Fibroblast of skin of back (primary cell): ENCODE results near the gene TCF3.

Experiments used
- DNase-seq: peaks from one replicate; pipeline ENCODE4 v3.0.0-alpha.2; 2013

TCF3 gene

GRCh38 chr19:1629256-1629808 lies 23.1 kb downstream of the TCF3 start:
- DNase-seq, result no peak

- DNase-seq, result no peak
Observed at GRCh38 chr19:1627194-1627593, 25.2 kb downstream of the TCF3 start.

DNA sequence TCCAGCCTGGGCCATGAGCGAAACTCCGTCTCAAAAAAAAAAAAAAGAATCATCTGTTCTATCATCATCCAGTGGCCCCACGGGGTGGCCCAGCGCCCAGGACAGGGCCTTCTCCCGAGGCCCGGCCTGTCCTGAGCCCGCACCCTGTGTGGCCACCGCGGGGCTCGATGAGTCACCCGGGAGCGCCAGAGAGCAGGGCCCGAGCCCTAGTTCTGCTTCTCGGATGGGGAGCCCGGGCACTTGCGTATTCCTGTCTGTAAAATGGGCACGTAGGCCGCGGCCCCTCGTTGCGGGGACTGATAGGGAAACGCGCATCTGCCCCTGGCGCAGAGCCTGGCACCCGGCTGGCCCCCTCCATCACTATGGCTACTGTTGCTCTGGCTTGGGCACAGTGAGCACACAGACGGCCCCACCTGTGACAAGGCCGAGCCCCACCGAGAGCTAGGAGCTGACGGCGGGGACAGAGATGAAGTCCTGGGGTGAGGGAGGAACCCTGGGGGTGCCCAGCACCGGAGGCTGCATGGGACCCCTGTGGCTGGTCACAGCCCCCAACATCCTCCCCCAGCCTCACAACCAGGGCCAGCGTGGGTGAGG lies 25.9 kb downstream of the TCF3 start:
- DNase-seq, result peak; percentile 17

DNA sequence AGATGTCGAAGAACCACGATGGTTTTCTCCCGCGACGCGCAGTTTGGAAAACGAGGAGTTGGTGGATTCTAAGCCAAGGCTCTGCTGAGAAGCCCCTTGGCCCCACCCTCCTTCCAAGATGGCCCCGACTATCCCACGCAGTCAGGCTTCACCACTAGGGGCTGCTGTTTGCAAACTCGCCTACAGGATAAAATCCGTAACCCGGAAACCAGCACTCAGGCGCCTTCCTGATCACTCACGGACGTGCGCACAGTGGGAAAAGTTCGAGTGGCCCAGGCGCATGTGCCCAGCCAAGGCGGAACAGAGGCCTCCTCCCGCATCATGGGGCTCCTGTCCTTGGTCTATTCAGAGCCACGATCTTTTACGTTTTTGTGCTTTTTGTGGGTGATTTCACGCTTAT lies 28.0 kb downstream of the TCF3 start:
- DNase-seq, result peak; percentile 60

DNA sequence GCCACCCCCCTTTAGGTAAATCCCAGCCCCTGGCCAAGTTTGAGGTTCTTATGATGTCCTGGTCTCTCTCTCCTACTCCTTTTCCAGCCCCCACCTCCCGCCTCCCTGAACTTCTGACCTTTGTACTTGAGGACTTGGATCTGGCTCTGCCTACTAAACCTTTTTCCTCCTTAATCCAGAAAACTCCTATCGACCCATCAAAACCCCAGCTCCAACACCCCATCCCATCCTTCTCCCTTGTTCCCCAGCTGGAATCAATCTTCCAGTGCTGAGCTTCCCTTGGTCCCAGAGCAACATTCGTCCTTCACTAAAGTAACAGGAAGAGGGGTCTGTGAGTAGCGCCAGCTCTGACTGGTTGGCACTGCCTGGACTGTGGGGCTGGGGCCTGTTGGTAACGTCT lies 29.9 kb downstream of the TCF3 start:
- DNase-seq, result no peak

DNA sequence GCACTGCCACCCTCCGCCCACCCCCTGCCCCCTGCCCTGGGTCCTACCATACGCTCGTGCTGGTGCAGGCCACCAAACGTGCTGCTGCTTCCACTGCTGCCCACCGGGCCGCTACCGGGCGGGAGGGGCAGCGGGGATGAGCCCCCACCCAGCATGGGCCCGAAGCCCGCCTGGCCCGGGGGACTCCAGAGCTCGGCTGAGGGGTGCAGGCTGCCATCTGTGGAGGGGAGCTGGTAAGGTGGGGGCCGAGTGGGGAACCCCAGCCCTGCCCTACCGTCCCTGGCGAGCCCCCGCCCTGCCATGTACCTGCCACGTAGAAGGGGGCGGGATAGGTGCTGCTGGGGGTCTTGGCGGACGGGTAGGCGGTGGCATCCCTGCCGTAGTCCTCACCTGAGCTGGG lies 30.4 kb downstream of the TCF3 start:
- DNase-seq, result no peak

- DNase-seq, result no peak
Observed at GRCh38 chr19:1621574-1621973, 30.8 kb downstream of the TCF3 start.

DNA sequence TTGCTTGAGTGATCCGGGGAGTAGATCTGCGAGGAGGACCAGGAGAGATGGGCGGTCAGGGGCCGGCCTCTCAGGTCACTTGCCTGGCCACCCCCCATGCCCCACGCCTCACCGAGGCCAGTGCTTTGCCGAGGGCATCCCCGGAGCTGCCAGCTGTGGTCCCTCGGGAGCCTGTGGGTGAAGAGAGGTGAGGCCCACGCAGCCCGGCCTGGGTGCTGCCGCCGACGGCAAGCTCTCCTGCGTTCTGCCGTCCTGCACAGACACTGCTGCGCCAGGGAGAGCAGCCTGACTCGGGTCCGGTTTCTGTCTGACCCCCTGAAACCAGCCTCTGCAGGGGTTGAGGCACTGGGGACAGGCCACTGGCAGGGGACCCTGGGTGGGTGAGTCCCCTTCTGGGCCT lies 31.4 kb downstream of the TCF3 start:
- DNase-seq, result no peak

GRCh38 chr19:1620502-1620901 lies 31.9 kb downstream of the TCF3 start:
- DNase-seq, result no peak

DNA sequence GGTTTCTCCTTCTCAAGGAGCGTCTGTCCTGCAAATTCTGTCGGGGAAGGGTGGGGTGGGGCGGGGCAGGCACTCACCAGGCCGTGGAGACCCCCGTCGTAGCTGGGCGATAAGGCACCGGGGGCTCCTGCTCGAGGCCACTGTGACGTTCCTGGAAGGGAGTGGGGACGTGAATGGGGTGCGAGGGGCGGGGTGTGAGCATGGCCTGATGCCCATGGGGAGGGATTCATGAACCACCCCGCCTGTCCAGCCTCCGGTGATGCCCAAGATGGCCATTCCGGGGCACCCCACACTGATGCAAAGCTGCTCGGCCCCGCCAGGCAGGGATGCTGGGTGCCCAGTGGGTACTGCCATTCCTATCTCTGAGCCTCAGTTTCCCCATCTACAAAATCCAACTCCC lies 32.7 kb downstream of the TCF3 start:
- no peak for DNase-seq

DNA sequence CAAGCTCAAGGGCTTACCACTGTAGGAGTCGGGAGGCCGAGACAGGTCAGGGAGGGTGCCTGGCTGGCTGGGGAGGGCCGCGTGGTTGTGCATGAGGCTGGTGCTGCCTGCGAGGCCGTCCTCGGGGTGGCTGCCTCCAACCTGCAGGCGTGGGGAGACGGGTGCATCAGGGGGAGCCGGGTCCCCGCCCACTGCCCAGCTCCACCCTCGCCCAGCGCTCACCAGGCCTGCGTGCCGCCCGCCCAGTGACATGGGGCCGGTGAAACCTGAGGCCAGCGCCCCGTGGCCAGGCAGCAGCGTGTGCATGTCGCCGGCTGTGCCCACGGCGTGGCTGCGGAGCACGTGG lies 33.3 kb downstream of the TCF3 start:
- DNase-seq, result no peak

DNA sequence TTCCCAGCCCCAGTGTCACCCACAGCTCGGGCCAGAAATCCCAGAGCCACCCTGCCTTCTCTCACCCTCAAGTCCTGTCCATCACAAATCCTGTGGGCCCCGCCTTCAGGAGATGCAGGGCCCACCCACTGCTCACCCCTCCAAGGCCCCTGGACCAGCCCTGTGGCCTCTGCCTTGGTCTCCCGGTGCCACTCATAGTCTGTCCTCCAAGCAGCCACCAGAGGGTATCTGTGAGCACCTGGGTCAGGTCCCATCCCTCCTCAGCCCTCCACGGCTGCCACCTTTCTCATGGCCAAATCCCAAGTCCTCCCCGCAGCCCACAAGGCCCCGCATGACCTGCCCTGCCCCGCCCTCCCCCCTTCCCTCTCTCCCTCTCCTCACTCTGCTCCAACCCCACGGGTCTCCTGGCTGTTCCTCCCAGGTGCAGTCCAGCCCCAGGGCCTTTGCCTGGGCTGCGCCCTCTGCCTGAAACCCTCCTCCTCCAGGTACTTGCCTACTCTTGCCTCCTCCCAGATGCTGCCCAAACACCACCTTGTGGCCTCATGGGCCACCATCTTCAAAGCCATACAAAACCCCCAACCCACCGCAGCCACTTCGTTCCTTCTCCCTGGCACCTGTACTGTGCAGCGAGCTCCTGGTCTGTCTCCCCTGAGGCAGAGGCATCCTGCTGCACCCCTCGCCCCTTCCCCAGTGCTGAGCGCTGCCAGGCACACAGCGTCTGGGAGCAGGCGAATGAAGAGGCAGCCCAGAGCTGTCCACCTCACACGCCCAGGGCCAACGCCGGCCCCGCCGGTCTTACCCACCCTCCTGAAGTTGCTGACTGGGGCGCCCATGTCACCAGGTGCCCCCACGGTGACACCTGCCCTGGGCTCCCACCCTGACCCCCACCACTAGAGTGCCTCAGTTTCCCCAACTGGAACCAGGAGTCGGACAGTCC lies 34.0 kb downstream of the TCF3 start:
- peak; percentile 16 for DNase-seq

DNA sequence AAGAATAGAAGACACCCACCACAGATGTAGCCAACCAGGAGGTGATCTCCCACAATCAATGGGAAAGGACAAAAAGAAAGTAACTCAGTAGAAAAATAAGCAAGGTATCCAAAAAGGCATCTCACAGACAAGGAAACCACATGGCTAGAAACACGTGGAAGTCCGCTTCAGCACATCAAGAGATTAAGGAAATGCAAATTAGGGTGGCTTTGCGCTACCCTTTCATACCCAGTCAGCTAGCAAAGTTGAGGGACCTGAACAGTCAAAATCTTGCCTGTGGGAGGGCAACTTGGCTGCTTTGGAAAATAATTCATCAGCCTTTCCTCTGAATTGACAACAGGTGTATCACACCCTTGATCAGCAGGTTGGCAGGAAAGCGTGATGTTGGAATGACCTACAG lies 35.5 kb downstream of the TCF3 start:
- no peak for DNase-seq

GRCh38 chr19:1616396-1616795 lies 36.0 kb downstream of the TCF3 start:
- no peak for DNase-seq

- no peak for DNase-seq
Observed at GRCh38 chr19:1615156-1615765, 37.2 kb downstream of the TCF3 start.

GRCh38 chr19:1613808-1614570 lies 38.4 kb downstream of the TCF3 start:
- DNase-seq, result no peak

GRCh38 chr19:1613146-1613545 lies 39.3 kb downstream of the TCF3 start:
- DNase-seq, result no peak

GRCh38 chr19:1612114-1613086 lies 40.0 kb downstream of the TCF3 start:
- no peak for DNase-seq

DNA sequence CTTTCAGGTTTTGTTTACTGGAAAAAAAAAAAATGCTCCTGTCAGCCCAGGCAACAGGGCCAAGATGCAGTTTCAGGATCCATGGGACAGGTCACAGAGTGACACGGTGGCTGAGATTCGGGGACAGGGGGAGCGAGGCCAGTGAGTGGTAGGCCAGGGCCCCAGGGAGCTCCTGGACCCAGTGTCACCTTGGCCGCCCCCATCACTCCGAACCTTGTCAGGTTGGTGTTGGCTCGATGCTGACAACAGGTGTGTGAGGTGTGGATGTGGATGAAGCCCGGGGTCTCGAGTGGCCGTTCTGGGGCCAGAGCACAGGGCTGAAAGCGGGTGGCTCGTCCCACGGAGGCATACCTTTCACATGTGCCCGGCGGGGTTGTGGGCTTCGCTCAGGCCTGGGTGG lies 41.1 kb downstream of the TCF3 start:
- DNase-seq, result no peak

DNA sequence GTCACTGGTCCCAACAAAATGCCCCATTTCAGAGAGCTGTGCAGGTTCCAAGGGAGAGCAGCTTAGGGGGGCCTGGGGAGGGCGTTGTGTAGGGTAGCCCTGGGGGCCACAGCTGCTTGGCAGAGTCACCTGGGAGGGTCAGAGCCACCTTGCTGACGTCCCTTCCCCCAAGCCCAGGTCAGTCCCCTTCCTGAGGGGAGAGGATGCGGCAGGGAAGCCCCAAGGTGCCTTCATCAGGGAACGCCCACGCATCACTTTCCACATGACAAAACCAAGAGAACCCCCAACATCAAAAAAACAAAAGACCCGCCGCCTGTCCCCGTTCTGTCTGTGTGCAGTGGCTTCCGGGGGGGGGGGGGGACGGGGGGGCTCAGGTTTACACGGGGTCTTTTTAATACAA lies 41.8 kb downstream of the TCF3 start:
- DNase-seq, result no peak

DNA sequence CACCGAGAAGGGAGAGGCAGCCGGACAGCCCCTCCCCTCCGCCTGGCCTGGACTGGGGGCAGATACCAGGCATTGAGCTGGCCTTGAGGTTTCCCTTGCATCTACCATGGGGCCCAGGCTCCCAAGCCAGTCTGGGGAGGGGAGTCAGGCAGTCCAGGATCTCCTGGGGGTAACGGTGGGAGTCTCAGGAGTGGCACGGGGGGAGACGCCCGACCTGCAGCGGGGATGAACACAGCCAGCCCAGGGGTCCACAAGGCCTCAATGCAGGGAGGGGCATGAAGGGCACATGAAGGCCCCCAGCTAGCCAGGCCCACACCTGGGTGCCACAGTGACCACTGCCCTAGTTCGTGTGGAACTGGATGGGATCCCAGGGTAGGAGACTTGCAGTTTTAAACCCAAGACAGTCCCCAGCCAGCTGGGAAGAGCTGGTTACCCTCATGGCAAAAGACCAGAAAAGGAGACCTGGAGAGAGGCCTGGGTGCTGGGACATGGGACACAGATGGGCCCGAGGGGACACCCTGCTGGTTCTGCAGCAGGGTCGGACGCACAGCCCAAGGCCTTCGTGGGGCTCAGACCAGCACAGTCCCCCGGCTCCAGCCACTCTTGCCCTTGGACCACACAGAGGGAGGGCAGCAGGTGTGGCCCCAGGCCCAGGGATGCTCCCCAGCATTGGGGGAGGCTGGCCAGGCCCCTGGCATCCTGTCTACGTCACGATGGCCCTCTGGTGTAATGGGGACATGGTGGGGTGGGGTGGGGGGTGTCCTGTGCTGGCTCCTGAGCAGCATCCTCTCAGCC lies 42.5 kb downstream of the TCF3 start:
- no peak for DNase-seq
